Measurements from ENCODE around the gene TSKU. TPM values are rescaled to one million over a fixed set of nuclear protein-coding genes. Genes with fewer than 3 reads are reported as not detected.
A peak's percentile ranks its signal among the peaks of the same experiment; 100 is the strongest.

The TSKU gene
- total and polyA plus RNA-seq, 9 of the 15 experiments (the other 6 are each of a cell fraction or from before 2014, with no cell fraction given) = 0.60 to 11.9 (median 8.4) TPM

- peak overlapping the region; percentile 47 for H3K4me2 ChIP-seq (ENCODE audit: insufficient read depth, low read length)
- in situ Hi-C loops (cut with MboI) (no loop called here), intact Hi-C loops (cut with micrococcal nuclease) (no loop called here)
- 18% methylated on average over 1 of the region's 1 CpG for WGBS (ENCODE audit: insufficient coverage, low coverage, missing lambda C conversion rate)
- BruUV-seq (replicated peaks) = no TSS peak
- ChIA-PET CTCF (ENCODE audit: low intra/inter-chr PET ratio) (no interaction called here), POLR2A (interaction anchor here (1.4 kb wide), 1 partner anchor 12 kb away, joined by 3 read pairs; no protein-coding TSS in a partner anchor)
- H2AFZ ChIP-seq (ENCODE audit: low read depth, low read length) = peak overlapping the region; percentile 84
- no peaks in the 10 kb centered on the region for H3K36me3 ChIP-seq (ENCODE audit: control insufficient read depth, insufficient read depth, low read length)
- H3K9me1 ChIP-seq (ENCODE audit: control insufficient read depth, insufficient read depth, low read length) = no peaks in the 10 kb centered on the region
- H3K4me3 ChIP-seq = no peak overlapping the region
- H3K9ac ChIP-seq (ENCODE audit: insufficient read depth in 1 of 2, low read depth in 2 of 2, low read length in 2 of 2) = peak overlapping the region; percentile 44 to 60; a peak in 3 of 4 replicates
- ATAC-seq (no peak), FAIRE-seq (no peak), DNase-seq (ENCODE audit: extremely low read depth in 1 of 4, low spot score in 3 of 4) (peak in 1 of 4 experiments; percentile 17)
- peaks cover 2% of the 10 kb centered on the region for H3K9me3 ChIP-seq (replicated peaks; ENCODE audit: control insufficient read depth, insufficient read depth, low read depth, low read length)
- peaks cover 6% of the 10 kb centered on the region; the same call in 1 of the 3 replicates for H3K79me2 ChIP-seq (ENCODE audit: control insufficient read depth, insufficient read depth, low read length)
- peaks cover 15 to 28% of the 10 kb centered on the region in 2 experiments for H3K4me1 ChIP-seq (replicated peaks in 1 of 2; ENCODE audit: control insufficient read depth in 2 of 2, insufficient read depth in 2 of 2, low read length in 2 of 2)
- no peaks in the 10 kb centered on the region for H4K20me1 ChIP-seq (replicated peaks; ENCODE audit: control insufficient read depth, insufficient read depth, low read length)
- no peaks in the 10 kb centered on the region for H3K27me3 ChIP-seq (ENCODE audit: control insufficient read depth in 2 of 2, insufficient read depth in 2 of 2, low read length in 2 of 2)
- H3K27ac ChIP-seq (ENCODE audit: extremely low read depth, low read depth, low read length) = peak overlapping the region; percentile 49
- TF ChIP-seq HEY1 (CRISPR knock-in tag; IDR thresholded peaks at IDR 0.05; ENCODE audit: borderline replicate concordance) = no peak
- TF ChIP-seq POLR3G (IDR thresholded peaks at IDR 0.05; ENCODE audit: extremely low read depth, insufficient read length, insufficient replicate concordance) = no peak
- no peak for TF ChIP-seq ZBTB34 (CRISPR knock-in tag; IDR thresholded peaks at IDR 0.05)
- no peak for TF ChIP-seq ILK (tag; IDR thresholded peaks at IDR 0.05; ENCODE audit: borderline replicate concordance, low read depth)
- TF ChIP-seq, protein P1, sequence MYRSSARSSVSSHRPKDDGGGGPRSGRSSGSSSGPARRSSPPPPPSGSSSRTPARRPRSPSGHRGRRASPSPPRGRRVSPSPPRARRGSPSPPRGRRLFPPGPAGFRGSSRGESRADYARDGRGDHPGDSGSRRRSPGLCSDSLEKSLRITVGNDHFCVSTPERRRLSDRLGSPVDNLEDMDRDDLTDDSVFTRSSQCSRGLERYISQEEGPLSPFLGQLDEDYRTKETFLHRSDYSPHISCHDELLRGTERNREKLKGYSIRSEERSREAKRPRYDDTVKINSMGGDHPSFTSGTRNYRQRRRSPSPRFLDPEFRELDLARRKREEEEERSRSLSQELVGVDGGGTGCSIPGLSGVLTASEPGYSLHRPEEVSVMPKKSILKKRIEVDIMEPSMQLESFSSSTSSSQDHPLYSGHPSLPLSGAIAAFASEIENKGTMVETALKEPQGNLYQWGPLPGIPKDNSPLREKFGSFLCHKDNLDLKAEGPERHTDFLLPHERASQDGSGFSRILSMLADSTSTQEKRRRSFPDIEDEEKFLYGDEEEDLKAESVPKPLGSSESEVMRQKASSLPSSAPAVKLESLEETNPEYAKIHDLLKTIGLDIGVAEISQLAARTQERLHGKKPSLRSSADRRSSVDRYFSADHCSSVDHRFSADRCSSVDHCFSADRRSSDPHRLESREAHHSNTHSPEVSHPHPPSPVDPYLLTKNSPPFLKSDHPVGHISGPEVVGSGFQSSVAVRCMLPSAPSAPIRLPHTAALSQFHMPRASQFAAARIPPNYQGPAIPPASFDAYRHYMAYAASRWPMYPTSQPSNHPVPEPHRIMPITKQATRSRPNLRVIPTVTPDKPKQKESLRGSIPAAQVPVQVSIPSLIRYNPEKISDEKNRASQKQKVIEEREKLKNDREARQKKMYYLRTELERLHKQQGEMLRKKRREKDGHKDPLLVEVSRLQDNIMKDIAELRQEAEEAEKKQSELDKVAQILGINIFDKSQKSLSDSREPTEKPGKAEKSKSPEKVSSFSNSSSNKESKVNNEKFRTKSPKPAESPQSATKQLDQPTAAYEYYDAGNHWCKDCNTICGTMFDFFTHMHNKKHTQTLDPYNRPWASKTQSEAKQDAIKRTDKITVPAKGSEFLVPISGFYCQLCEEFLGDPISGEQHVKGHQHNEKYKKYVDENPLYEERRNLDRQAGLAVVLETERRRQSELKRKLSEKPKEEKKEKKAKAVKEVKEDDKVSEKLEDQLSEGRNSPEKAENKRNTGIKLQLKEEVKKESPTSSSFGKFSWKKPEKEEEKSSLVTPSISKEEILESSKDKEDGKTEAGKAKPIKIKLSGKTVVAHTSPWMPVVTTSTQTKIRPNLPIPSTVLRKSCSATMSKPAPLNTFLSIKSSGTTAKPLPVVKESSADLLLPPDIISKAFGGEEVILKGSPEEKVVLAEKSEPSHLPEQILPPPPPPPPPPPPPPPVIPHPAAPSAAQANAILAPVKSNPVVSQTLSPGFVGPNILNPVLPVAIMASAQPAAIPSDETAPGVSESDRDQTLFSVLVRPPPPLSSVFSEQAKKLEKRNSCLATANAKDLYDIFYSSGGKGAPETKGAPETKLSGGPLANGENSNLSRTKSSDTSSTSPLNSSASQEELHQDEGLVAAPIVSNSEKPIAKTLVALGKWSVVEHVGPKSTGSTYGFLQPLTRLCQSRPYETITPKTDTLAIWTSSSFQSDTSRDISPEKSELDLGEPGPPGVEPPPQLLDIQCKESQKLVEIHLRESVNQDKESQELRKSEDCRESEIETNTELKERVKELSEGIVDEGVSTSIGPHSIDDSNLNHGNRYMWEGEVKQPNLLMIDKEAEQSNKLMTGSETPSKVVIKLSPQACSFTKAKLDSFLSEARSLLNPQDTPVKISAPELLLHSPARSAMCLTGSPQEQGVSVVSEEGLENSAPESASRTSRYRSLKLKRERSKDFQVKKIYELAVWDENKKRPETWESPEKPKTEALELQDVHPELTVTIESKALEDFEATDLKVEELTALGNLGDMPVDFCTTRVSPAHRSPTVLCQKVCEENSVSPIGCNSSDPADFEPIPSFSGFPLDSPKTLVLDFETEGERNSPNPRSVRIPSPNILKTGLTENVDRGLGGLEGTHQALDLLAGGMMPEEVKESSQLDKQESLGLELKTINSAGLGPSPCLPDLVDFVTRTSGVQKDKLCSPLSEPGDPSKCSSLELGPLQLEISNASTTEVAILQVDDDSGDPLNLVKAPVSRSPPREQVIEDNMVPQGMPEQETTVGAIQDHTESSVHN (IDR thresholded peaks at IDR 0.05; ENCODE audit: borderline replicate concordance in 1 of 2, low read depth in 1 of 2) = no peak
- TF ChIP-seq, protein P2, sequence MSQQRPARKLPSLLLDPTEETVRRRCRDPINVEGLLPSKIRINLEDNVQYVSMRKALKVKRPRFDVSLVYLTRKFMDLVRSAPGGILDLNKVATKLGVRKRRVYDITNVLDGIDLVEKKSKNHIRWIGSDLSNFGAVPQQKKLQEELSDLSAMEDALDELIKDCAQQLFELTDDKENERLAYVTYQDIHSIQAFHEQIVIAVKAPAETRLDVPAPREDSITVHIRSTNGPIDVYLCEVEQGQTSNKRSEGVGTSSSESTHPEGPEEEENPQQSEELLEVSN (IDR thresholded peaks at IDR 0.05; ENCODE audit: borderline replicate concordance in 1 of 2, extremely low read depth in 1 of 2, insufficient read depth in 1 of 2, insufficient read length in 1 of 2, low read depth in 1 of 2, low read length in 1 of 2, poor library complexity in 1 of 2, severe bottlenecking in 1 of 2) = no peak
- no peak for TF ChIP-seq HMG20B (CRISPR knock-in tag; IDR thresholded peaks at IDR 0.05)
- TF ChIP-seq, protein P3, sequence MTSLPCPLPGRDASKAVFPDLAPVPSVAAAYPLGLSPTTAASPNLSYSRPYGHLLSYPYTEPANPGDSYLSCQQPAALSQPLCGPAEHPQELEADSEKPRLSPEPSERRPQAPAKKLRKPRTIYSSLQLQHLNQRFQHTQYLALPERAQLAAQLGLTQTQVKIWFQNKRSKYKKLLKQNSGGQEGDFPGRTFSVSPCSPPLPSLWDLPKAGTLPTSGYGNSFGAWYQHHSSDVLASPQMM (CRISPR knock-in tag; IDR thresholded peaks at IDR 0.05) = no peak
These were observed 37.0 kb downstream of the TSKU start for GRCh38 chr11:76820184-76820566.

All from K562 (cell line).